ENCODE measurements around the gene MBD1.
A peak's percentile ranks its signal among the peaks of the same experiment; 100 is the strongest.

Gene MBD1

GRCh38 chr18:50287441-50288347 lies 6.4 kb upstream of the MBD1 start, which contains the start of gene CXXC1:
TSS of gene CXXC1 (minus strand) at chr18:50287692. CDS start at chr18:50287589, 103 bp downstream.
- peak; percentile 94 for DNase-seq
- TF ChIP-seq, protein P1, sequence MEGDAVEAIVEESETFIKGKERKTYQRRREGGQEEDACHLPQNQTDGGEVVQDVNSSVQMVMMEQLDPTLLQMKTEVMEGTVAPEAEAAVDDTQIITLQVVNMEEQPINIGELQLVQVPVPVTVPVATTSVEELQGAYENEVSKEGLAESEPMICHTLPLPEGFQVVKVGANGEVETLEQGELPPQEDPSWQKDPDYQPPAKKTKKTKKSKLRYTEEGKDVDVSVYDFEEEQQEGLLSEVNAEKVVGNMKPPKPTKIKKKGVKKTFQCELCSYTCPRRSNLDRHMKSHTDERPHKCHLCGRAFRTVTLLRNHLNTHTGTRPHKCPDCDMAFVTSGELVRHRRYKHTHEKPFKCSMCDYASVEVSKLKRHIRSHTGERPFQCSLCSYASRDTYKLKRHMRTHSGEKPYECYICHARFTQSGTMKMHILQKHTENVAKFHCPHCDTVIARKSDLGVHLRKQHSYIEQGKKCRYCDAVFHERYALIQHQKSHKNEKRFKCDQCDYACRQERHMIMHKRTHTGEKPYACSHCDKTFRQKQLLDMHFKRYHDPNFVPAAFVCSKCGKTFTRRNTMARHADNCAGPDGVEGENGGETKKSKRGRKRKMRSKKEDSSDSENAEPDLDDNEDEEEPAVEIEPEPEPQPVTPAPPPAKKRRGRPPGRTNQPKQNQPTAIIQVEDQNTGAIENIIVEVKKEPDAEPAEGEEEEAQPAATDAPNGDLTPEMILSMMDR (IDR thresholded peaks at IDR 0.05) = peak; percentile 48
- H3K27ac Mint-ChIP-seq = peak within 1 kb of the TSS; percentile 99
- peaks cover 23% of the 10 kb centered on the region for H3K4me1 Mint-ChIP-seq
- peak within 1 kb of the TSS; percentile 97 for H3K4me3 Mint-ChIP-seq
- H3K36me3 Mint-ChIP-seq (ENCODE audit: low read depth) = peaks cover 28% of the 10 kb centered on the region
- no peaks in the 10 kb centered on the region for H3K9me3 Mint-ChIP-seq
- H3K27me3 Mint-ChIP-seq (ENCODE audit: low read depth, poor library complexity) = peaks cover 6% of the 10 kb centered on the region

DNA sequence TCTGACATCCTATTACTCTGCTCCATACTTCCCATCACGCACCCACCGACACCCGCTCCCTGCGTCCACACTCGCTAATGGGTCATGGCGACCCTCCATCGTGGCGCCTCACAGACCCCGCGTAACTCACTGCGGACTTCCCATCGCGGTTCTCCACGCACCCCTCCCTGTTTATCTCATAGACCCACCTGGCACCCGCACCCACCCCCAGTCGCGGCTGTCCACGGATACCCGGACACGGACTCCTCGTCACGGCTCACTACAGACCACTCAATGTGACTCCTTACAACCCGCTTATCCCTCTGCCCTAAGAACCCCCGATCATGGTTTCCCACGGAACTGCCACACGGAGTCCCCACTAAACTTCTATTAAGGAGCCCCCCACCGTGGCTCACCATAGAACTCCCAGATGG lies 5.7 kb upstream of the MBD1 start:
- Mint-ChIP-seq H3K27me3 (ENCODE audit: low read depth, poor library complexity) (peaks cover 6% of the 10 kb centered on the region), H3K9me3 (no peaks in the 10 kb centered on the region), H3K36me3 (ENCODE audit: low read depth) (peaks cover 35% of the 10 kb centered on the region), H3K4me3 (peak overlapping the region; percentile 97), H3K27ac (no peak overlapping the region), H3K4me1 (peaks cover 28% of the 10 kb centered on the region)
- TF ChIP-seq, protein P1 (IDR thresholded peaks at IDR 0.05) = no peak
- no peak for DNase-seq

DNA sequence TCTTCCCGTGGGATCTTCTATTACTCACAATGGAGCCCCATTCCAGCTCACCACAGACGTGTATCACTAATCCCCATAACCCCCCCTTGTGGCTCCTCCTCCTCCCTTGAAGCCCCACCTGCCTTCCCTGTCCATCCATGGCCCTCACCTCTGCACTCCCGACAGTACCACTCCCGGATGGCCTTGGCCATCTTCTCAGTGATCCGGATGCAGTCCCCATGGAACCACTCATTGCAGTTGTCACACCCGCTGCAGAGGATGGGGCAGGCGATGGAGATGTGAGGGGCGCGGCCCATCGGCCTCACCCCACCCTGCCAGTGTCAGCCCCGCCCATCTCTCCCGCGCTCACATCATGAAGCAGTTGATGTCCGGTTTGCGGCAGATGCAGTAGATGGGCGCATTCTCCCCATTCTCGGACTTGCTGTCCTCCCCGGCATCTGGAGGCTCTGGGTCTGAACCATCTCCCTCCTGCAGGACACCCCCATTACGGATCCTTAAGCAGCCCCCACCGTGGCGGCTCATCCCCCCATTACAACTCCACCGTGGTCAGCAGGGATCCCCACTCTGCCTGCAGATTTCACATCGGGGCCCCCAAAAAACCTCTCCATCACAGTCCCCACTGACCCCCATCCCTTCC lies 5.2 kb upstream of the MBD1 start:
- H3K36me3 Mint-ChIP-seq (ENCODE audit: low read depth) = peaks cover 35% of the 10 kb centered on the region
- peak overlapping the region; percentile 61 for H3K27ac Mint-ChIP-seq
- H3K27me3 Mint-ChIP-seq (ENCODE audit: low read depth, poor library complexity) = peaks cover 6% of the 10 kb centered on the region
- DNase-seq = peak; percentile 38
- peak overlapping the region; percentile 97 for H3K4me3 Mint-ChIP-seq
- H3K9me3 Mint-ChIP-seq = no peaks in the 10 kb centered on the region
- peaks cover 28% of the 10 kb centered on the region for H3K4me1 Mint-ChIP-seq
- TF ChIP-seq, protein P1 (IDR thresholded peaks at IDR 0.05) = no peak

- Mint-ChIP-seq H3K27ac (no peak overlapping the region), H3K27me3 (ENCODE audit: low read depth, poor library complexity) (peaks cover 6% of the 10 kb centered on the region), H3K4me3 (peak overlapping the region; percentile 97), H3K9me3 (no peaks in the 10 kb centered on the region), H3K36me3 (ENCODE audit: low read depth) (peaks cover 41% of the 10 kb centered on the region), H3K4me1 (peaks cover 34% of the 10 kb centered on the region)
- TF ChIP-seq, protein P1 (IDR thresholded peaks at IDR 0.05) = no peak
- DNase-seq = no peak
Measured at GRCh38 chr18:50285631-50286321, 4.5 kb upstream of the MBD1 start.

GRCh38 chr18:50285071-50285470 lies 3.7 kb upstream of the MBD1 start:
- peaks cover 6% of the 10 kb centered on the region for H3K27me3 Mint-ChIP-seq (ENCODE audit: low read depth, poor library complexity)
- no peaks in the 10 kb centered on the region for H3K9me3 Mint-ChIP-seq

More at GRCh38 chr18:50285071-50285470, 3.7 kb upstream of the MBD1 start:
- DNase-seq = no peak
- peaks cover 41% of the 10 kb centered on the region for H3K4me1 Mint-ChIP-seq
- no peak overlapping the region for H3K27ac Mint-ChIP-seq
- H3K4me3 Mint-ChIP-seq = no peak overlapping the region
- TF ChIP-seq, protein P1 (IDR thresholded peaks at IDR 0.05) = no peak
- peaks cover 48% of the 10 kb centered on the region for H3K36me3 Mint-ChIP-seq (ENCODE audit: low read depth)
